Putamen (tissue), 1 donor: Measurements from ENCODE around the gene PPFIA1.

Source experiments
- DNase-seq: peaks from one replicate; pipeline ENCODE4 v3.0.0-alpha.2; 2016; ENCODE audit warnings: low spot score

The PPFIA1 gene

DNA sequence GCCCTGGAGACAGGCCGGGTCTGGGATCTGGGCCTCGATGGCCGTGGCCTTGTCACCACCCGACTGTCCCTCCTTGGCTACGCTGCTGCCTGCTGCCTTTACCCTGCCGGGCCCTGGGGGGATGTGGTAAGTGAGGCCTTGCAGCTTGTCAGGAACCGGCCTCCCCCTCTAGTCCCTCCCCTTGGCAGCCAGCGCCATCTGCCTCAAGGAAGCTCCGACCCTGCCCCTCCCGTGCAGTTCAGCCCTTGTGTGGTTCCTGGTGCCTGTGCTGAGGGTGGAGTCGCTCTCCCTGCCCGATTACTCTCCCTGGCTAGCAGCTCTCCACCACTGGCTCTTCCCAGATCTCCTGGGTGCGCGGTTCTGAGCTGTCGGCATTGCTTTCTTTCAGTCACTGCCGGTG lies 161.6 kb downstream of the PPFIA1 start:
- no peak for DNase-seq

DNA sequence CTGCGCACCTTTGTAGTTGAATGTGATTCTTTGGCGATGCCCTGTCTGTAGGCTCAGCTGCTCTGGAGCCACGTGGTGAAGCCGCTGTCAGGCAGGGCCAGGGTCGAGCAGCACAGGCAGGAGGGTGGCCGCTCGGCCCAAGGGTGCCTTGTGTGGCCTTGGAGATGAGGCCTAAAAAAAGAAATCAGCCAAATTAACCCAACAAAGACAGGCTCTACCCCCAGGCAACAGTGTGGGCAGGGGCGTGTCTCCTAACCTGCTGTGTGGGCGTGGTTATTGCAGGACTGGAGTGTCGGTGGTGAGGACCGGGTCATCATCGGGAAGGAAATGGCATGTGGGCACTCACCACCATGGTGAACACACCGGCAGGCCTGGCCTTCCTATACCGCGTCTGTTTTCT lies 162.1 kb downstream of the PPFIA1 start:
- no peak for DNase-seq

DNA sequence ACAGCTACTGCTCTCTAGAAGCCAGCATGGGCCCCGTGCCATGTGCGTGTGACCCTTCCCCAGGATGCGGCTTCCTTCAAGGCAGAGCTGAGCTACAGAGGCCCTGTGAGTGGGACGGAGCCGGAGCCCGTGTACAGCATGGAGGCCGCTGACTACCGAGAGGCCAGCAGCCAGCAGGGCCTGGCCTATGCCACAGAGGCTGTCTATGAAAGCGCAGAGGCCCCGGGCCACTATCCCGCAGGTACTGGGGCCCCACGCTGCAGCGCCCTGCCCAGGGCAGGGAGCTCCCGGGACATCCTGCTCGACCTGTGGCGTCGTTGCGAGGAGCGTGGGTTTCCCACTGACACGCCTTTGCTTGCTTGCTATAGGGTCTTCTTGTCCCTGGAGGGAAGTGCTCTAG lies 162.5 kb downstream of the PPFIA1 start:
- no peak for DNase-seq

DNA sequence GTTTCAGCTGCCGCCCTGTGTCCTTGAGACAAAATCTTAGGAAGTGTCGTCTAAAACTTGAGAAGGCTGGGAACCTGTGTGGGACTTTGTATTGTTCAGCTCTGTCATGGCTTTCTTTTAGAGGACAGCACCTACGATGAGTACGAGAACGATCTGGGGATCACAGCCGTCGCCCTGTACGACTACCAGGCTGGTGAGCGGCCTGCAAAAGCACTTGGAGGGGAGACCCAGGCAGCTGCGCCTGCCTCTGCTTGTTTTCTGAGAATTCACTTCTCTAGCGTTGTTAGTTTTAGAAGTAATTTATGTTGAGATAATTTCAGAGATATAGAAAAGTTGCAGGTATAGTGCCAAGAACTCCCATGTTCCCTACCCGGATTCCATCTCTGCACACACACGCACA lies 163.0 kb downstream of the PPFIA1 start:
- no peak for DNase-seq
